Measurements from ENCODE around the gene EGLN1.

GRCh38 chr1:231315887-231316286 is 106.2 kb downstream of the EGLN1 start:
- TF ChIP-seq REST (IDR thresholded peaks at IDR 0.05; ENCODE audit: low read depth) (no peak), NFIC (IDR thresholded peaks at IDR 0.05) (no peak), TEAD4 (IDR thresholded peaks at IDR 0.05) (no peak), CREB1 (IDR thresholded peaks at IDR 0.05; ENCODE audit: low read depth) (no peak), EGR1 (IDR thresholded peaks at IDR 0.05) (no peak)
